SK-N-MC (cell line): Measurements from ENCODE around the gene ZBED3.

Source experiments
- EZH2 ChIP-seq: fragments of 200-600 bp; sonication (generic); IDR thresholded peaks from one replicate; pipeline ENCODE4 v1.6.1; 2017; ENCODE audit warnings: antibody characterized with exemption
- FOXP2 ChIP-seq: optimal IDR thresholded peaks from 2 replicates; pipeline ENCODE3; 2011; ENCODE audit warnings: mild to moderate bottlenecking, moderate library complexity; ENCODE audit not compliant: insufficient read depth; ENCODE audit errors: extremely low read length, control extremely low read depth
- POLR2AphosphoS5 ChIP-seq: IDR thresholded peaks from 2 replicates; pipeline ENCODE4 v1.6.1; 2012; ENCODE audit warnings: mild to moderate bottlenecking, low read depth, low read length, borderline replicate concordance

DNA sequence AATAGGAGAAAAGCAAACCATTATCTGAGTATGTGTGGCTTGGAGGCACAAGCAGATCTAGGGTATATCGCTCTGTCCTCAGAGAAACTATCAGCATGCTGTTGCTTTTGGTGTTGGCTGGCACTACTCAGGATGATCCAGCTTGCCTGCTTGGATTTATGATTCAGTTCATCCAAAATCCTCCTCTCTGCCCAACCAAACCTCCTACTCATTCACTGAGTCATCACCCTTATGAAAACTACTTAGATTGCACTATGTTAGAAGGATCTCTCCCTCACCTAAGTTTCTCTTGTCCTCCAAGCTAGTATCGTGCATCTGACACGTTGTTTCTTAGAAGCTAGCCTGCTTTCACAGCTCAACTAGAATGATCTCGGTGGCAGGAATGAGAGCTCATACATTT lies 14.2 kb upstream of the ZBED3 start:
- no peak for TF ChIP-seq POLR2AphosphoS5
- no peak for TF ChIP-seq EZH2
- TF ChIP-seq FOXP2 = no peak
